ENCODE results near the gene MMAB. TPM values are rescaled to one million over a fixed set of nuclear protein-coding genes. Genes with fewer than 3 reads are reported as not detected.

The MMAB gene
- total RNA-seq, 1 donor from 2014 or later, result 27.7 TPM

DNA sequence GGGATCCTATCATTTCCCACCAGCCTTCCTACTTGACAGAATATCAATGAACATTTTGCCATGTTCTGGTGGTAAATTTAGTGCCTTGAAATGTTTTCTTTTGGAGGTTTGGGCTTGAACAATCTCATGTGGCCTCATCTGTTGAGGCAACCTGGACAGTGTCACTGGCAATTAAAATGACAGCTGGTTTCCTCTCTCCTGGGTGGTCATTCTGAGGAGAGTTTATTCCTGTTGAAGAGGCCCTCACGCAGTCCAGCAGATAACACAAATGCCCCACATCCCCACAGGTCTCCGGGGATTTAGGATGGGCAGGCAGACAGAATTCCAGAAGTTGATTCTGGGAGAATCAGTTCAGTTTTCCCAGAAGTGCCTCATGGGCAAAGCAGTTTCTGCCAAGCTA lies 41.9 kb downstream of the MMAB start:
- intact Hi-C loops (cut with DNase I), result no loop called here
- no peaks in the 10 kb centered on the region for H3K9me3 ChIP-seq
- no peak overlapping the region for H3K27ac ChIP-seq
- no peak for DNase-seq (ENCODE audit: extremely low spot score in 2 of 2)
- H3K27me3 ChIP-seq, result no peaks in the 10 kb centered on the region
- no peaks in the 10 kb centered on the region for H3K4me1 ChIP-seq
- peaks cover 0 to 76% of the 10 kb centered on the region in 2 donors for H3K36me3 ChIP-seq
- TF ChIP-seq, protein P1, sequence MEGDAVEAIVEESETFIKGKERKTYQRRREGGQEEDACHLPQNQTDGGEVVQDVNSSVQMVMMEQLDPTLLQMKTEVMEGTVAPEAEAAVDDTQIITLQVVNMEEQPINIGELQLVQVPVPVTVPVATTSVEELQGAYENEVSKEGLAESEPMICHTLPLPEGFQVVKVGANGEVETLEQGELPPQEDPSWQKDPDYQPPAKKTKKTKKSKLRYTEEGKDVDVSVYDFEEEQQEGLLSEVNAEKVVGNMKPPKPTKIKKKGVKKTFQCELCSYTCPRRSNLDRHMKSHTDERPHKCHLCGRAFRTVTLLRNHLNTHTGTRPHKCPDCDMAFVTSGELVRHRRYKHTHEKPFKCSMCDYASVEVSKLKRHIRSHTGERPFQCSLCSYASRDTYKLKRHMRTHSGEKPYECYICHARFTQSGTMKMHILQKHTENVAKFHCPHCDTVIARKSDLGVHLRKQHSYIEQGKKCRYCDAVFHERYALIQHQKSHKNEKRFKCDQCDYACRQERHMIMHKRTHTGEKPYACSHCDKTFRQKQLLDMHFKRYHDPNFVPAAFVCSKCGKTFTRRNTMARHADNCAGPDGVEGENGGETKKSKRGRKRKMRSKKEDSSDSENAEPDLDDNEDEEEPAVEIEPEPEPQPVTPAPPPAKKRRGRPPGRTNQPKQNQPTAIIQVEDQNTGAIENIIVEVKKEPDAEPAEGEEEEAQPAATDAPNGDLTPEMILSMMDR (IDR thresholded peaks at IDR 0.05), result no peak
- TF ChIP-seq POLR2A (IDR thresholded peaks at IDR 0.05) (no peak), POLR2AphosphoS5 (IDR thresholded peaks at IDR 0.05; ENCODE audit: insufficient read depth in 1 of 2, low read depth in 1 of 2) (no peak)
- H3K4me3 ChIP-seq, result no peak overlapping the region

DNA sequence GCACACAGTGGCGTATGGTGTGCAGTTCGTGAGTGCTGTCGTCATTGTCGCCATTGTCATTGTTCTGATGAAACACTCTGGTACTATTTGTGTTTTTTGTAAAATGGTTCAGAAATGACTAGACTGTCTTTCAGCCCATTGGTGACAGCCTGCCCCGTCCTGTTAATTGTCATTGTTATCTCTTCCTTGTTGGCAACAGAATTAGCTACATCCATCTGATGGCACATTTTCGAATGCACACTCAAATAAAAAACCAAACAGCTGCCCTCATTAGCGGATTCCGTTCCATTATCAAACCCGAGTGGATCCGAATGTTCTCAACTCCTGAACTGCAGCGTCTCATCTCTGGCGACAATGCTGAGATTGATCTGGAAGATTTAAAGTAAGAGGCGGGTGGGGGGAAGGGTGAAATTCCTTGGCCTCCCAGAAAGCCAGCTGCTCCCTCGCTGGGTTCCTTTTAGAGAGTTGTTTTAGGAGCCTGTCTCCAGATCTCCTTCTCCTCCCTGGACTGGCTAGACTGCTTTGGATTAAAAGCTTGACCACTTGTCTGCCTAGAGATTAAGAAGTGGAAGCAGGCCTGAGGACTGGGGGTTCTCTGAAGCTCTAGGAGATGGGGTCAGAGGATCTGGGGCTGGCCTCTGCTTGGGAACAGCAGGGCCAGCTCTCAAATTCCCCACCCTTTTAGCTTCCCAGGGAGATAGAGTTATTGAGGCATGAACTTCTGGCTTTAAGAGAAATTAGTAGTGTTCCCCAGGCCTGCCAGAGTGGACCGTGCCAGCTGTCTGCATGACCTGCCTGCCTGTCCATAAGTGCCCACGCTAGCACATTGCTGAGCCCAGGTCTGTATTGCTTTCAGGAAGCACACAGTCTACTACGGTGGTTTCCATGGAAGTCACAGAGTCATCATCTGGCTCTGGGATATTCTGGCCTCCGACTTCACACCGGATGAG lies 43.3 kb downstream of the MMAB start:
- Histone ChIP-seq H3K36me3 (peaks cover 0 to 76% of the 10 kb centered on the region in 2 donors), H3K27ac (no peak overlapping the region), H3K27me3 (no peaks in the 10 kb centered on the region), H3K9me3 (no peaks in the 10 kb centered on the region), H3K4me1 (no peaks in the 10 kb centered on the region), H3K4me3 (no peak overlapping the region)
- DNase-seq (ENCODE audit: extremely low spot score in 2 of 2), result no peak
- intact Hi-C loops (cut with DNase I), result loop anchor here (10.0 kb wide), 1 partner anchor 245 kb away; no protein-coding TSS in a partner anchor
- no peak for TF ChIP-seq POLR2AphosphoS5 (IDR thresholded peaks at IDR 0.05; ENCODE audit: insufficient read depth in 1 of 2, low read depth in 1 of 2)
- no peak for TF ChIP-seq POLR2A (IDR thresholded peaks at IDR 0.05)
- TF ChIP-seq, protein P1 (IDR thresholded peaks at IDR 0.05), result no peak

DNA sequence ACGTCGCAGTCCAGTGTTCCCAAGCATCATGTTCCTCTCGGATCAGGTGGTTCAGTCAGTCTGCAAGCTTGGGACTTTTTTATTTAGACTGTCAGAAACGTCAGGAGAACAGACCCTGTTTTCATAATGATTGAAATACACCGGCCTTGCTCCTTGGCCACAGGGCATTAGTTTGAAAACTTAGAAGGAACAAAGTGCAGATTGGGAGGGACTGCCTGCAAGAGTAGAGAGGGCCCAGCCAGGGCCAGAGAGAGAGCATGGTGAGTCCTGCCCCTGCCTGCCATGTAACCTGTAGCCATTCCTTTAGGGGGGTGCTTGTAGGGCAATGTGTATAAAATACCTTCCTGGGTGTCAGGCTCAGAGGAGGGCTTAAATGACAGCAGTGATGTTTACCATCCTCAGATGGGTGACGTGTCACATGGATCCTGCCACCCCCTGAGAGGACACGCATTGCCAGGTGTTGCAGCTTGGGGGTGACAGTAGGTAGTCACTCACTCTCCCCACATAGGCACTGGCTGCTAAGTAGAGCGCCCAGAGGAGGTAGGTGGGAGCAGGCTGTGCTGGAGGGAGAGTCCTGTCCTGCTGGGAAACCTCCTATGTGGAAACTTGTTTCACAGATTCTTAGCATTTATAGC lies 45.7 kb downstream of the MMAB start:
- no peak overlapping the region for H3K27ac ChIP-seq
- H3K4me1 ChIP-seq, result no peaks in the 10 kb centered on the region
- no peak overlapping the region for H3K4me3 ChIP-seq
- no peaks in the 10 kb centered on the region for H3K27me3 ChIP-seq
- TF ChIP-seq POLR2AphosphoS5 (IDR thresholded peaks at IDR 0.05; ENCODE audit: insufficient read depth in 1 of 2, low read depth in 1 of 2), result no peak
- no peak for TF ChIP-seq POLR2A (IDR thresholded peaks at IDR 0.05)
- peaks cover under 1 to 85% of the 10 kb centered on the region in 2 donors for H3K36me3 ChIP-seq
- intact Hi-C loops (cut with DNase I), result loop anchor here (10.0 kb wide), 1 partner anchor 247 kb away; no protein-coding TSS in a partner anchor
- no peaks in the 10 kb centered on the region for H3K9me3 ChIP-seq
- no peak for DNase-seq (ENCODE audit: extremely low spot score in 2 of 2)

DNA sequence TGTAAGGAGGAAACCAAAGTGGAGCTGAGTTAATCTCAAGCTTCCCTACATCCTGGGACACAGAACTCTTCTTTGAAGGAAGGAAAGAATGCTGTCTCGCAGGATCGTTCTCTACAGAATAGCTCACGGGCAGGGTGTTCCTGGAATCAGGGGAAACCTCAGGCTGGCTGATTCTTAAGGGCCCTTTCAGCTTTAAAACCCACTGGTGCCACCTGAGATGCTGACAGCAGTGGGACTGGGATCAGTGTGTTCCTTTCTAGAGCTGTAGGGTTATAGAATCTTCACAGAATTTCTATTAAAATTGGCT lies 48.1 kb downstream of the MMAB start:
- Histone ChIP-seq H3K9me3 (no peaks in the 10 kb centered on the region), H3K27me3 (no peaks in the 10 kb centered on the region), H3K4me1 (no peaks in the 10 kb centered on the region), H3K4me3 (no peak overlapping the region), H3K27ac (no peak overlapping the region), H3K36me3 (peaks cover 6 to 81% of the 10 kb centered on the region in 2 donors)
- intact Hi-C loops (cut with DNase I), result loop anchor here (10.0 kb wide), 1 partner anchor 250 kb away; no protein-coding TSS in a partner anchor
- DNase-seq (ENCODE audit: extremely low spot score in 2 of 2), result no peak
- TF ChIP-seq, protein P1 (IDR thresholded peaks at IDR 0.05), result no peak
- TF ChIP-seq POLR2A (IDR thresholded peaks at IDR 0.05), result no peak
- no peak for TF ChIP-seq POLR2AphosphoS5 (IDR thresholded peaks at IDR 0.05; ENCODE audit: insufficient read depth in 1 of 2, low read depth in 1 of 2)

DNA sequence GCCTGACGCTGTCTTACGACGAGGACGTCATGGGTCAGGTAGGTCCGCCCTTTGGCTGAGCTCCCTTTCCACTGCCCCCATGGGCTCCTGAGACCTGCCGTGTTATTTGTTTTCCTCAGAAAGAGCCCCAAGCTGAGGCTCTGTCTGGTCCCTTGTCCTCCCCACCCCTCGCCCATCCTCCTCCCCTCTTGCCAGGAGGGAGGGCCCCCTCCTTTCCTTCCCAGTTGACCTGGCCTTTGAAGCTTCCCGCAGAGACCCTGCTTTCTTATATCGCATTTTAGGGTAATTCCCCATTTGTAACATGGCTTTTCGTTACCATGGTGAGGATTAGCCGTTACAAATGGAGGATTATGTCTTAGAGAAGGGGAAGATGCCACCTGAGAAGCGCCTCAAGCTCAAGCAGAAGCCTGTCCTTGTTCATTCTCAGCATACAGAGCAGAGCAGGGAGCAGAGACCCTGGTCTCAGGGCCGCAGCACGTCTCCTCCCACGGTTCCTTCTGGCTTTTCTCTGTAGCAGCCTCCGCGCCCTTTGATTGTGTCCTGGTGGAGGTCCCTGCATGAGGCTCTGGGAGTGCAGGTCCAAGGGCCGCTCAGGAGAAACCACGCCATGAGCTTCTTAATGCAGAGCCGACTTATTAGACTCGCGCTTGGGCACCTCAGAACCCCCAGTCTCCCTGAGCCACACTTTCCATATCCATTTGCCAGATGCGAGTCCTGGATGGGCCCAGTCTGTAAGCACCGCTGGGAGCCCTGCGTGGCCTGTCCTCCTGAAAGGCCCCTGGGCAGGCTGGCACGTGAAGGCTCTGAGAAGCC lies 48.6 kb downstream of the MMAB start:
- Histone ChIP-seq H3K9me3 (no peaks in the 10 kb centered on the region), H3K36me3 (peaks cover 6 to 80% of the 10 kb centered on the region in 2 donors), H3K27ac (no peak overlapping the region), H3K4me3 (no peak overlapping the region), H3K27me3 (no peaks in the 10 kb centered on the region), H3K4me1 (no peaks in the 10 kb centered on the region)
- no peak for DNase-seq (ENCODE audit: extremely low spot score in 2 of 2)
- TF ChIP-seq POLR2A (IDR thresholded peaks at IDR 0.05), result no peak
- no peak for TF ChIP-seq POLR2AphosphoS5 (IDR thresholded peaks at IDR 0.05; ENCODE audit: insufficient read depth in 1 of 2, low read depth in 1 of 2)
- TF ChIP-seq, protein P1 (IDR thresholded peaks at IDR 0.05), result no peak
- intact Hi-C loops (cut with DNase I), result loop anchor here (10.0 kb wide), 1 partner anchor 250 kb away; no protein-coding TSS in a partner anchor

All from vagina (tissue), 2 donors.